Measurements from ENCODE around the gene COL23A1. TPM values are rescaled to one million over a fixed set of nuclear protein-coding genes. Genes with fewer than 3 reads are reported as not detected.

The COL23A1 gene
- total RNA-seq, 1 experiment from 2014 or later: 0.18 TPM

GRCh38 chr5:178236126-178236525, 354.1 kb downstream of the COL23A1 start:
- Histone ChIP-seq H3K4me1 (peaks cover 7% of the 10 kb centered on the region), H3K9me3 (no peaks in the 10 kb centered on the region), H3K4me3 (ENCODE audit: low read depth, low read length) (no peak overlapping the region), H3K27me3 (replicated peaks; ENCODE audit: control insufficient read depth, insufficient read depth, low read length) (no peaks in the 10 kb centered on the region), H3K36me3 (ENCODE audit: control insufficient read depth, insufficient read depth, low read length) (0 out of 2 replicates have a peak, but pooled peaks cover 1% of the 10 kb centered on the region)
- H3K36me3 Mint-ChIP-seq (ENCODE audit: insufficient read depth, unreplicated experiment): peaks cover 2% of the 10 kb centered on the region
- ChIA-PET CTCF (no interaction called here), POLR2A (interaction anchor here (0.6 kb wide), 1 partner anchor 26 kb away, joined by 11 read pairs; no protein-coding TSS in a partner anchor)
- H3K9me3 Mint-ChIP-seq (ENCODE audit: unreplicated experiment): no peaks in the 10 kb centered on the region
- no peak overlapping the region for H3K4me3 Mint-ChIP-seq (ENCODE audit: unreplicated experiment)
- H3K27ac Mint-ChIP-seq (ENCODE audit: unreplicated experiment): no peak overlapping the region
- peaks cover 4% of the 10 kb centered on the region for H3K4me1 Mint-ChIP-seq (ENCODE audit: low read depth, unreplicated experiment)
- TF ChIP-seq CTCF (IDR thresholded peaks at IDR 0.05; ENCODE audit: insufficient read depth in 1 of 2, low read depth in 1 of 2, low read length in 1 of 2, severe bottlenecking in 1 of 2, unreplicated experiment in 1 of 2): no peak
- BruUV-seq (replicated peaks): no TSS peak
- intact Hi-C loops (cut with micrococcal nuclease; ENCODE audit: unreplicated experiment): no loop called here
- no peaks in the 10 kb centered on the region for H3K27me3 Mint-ChIP-seq (ENCODE audit: insufficient read depth, unreplicated experiment)
- DNase-seq: no peak

GRCh38 chr5:178235588-178235974, 354.6 kb downstream of the COL23A1 start:
- Mint-ChIP-seq H3K27me3 (ENCODE audit: insufficient read depth, unreplicated experiment) (no peaks in the 10 kb centered on the region), H3K9me3 (ENCODE audit: unreplicated experiment) (no peaks in the 10 kb centered on the region), H3K36me3 (ENCODE audit: insufficient read depth, unreplicated experiment) (peaks cover 8% of the 10 kb centered on the region), H3K27ac (ENCODE audit: unreplicated experiment) (no peak overlapping the region), H3K4me1 (ENCODE audit: low read depth, unreplicated experiment) (peaks cover 8% of the 10 kb centered on the region), H3K4me3 (ENCODE audit: unreplicated experiment) (no peak overlapping the region)
- Histone ChIP-seq H3K27me3 (replicated peaks; ENCODE audit: control insufficient read depth, insufficient read depth, low read length) (no peaks in the 10 kb centered on the region), H3K9me3 (no peaks in the 10 kb centered on the region), H3K4me3 (ENCODE audit: low read depth, low read length) (no peak overlapping the region), H3K36me3 (ENCODE audit: control insufficient read depth, insufficient read depth, low read length) (0 out of 2 replicates have a peak, but pooled peaks cover 2% of the 10 kb centered on the region), H3K4me1 (peaks cover 12% of the 10 kb centered on the region)
- no peak for DNase-seq
- CTCF ChIA-PET: no interaction called here
- POLR2A ChIA-PET: interaction anchor here (0.6 kb wide), 1 partner anchor 26 kb away, joined by 11 read pairs; no protein-coding TSS in a partner anchor
- BruUV-seq (replicated peaks): no TSS peak
- intact Hi-C loops (cut with micrococcal nuclease; ENCODE audit: unreplicated experiment): no loop called here
- TF ChIP-seq CTCF (IDR thresholded peaks at IDR 0.05; ENCODE audit: insufficient read depth in 1 of 2, low read depth in 1 of 2, low read length in 1 of 2, severe bottlenecking in 1 of 2, unreplicated experiment in 1 of 2): no peak

- 0 out of 2 replicates have a peak, but pooled peaks cover 2% of the 10 kb centered on the region for H3K36me3 ChIP-seq (ENCODE audit: control insufficient read depth, insufficient read depth, low read length)
- no peak overlapping the region for H3K27ac Mint-ChIP-seq (ENCODE audit: unreplicated experiment)
- H3K4me3 ChIP-seq (ENCODE audit: low read depth, low read length): no peak overlapping the region
- H3K4me3 Mint-ChIP-seq (ENCODE audit: unreplicated experiment): no peak overlapping the region
- H3K27me3 ChIP-seq (replicated peaks; ENCODE audit: control insufficient read depth, insufficient read depth, low read length): no peaks in the 10 kb centered on the region
- peaks cover 8% of the 10 kb centered on the region for H3K4me1 Mint-ChIP-seq (ENCODE audit: low read depth, unreplicated experiment)
- CTCF ChIA-PET: no interaction called here
- H3K36me3 Mint-ChIP-seq (ENCODE audit: insufficient read depth, unreplicated experiment): peaks cover 13% of the 10 kb centered on the region
- POLR2A ChIA-PET: no interaction called here
- DNase-seq: peak in 1 of 2 experiments; percentile 68
- BruUV-seq (replicated peaks): no TSS peak
- no peaks in the 10 kb centered on the region for H3K27me3 Mint-ChIP-seq (ENCODE audit: insufficient read depth, unreplicated experiment)
- TF ChIP-seq CTCF (IDR thresholded peaks at IDR 0.05; ENCODE audit: insufficient read depth in 1 of 2, low read depth in 1 of 2, low read length in 1 of 2, severe bottlenecking in 1 of 2, unreplicated experiment in 1 of 2): peak in 1 of 2 experiments; percentile 68
- no peaks in the 10 kb centered on the region for H3K9me3 ChIP-seq
- H3K9me3 Mint-ChIP-seq (ENCODE audit: unreplicated experiment): no peaks in the 10 kb centered on the region
- H3K4me1 ChIP-seq: peaks cover 14% of the 10 kb centered on the region
- intact Hi-C loops (cut with micrococcal nuclease; ENCODE audit: unreplicated experiment): no loop called here
Measured at GRCh38 chr5:178234750-178235587, 355.2 kb downstream of the COL23A1 start.

All from Caco-2 (cell line).